OCI-LY1 (cell line): Measurements from ENCODE around the gene NR3C1.

Source experiments
- H2AFZ ChIP-seq: fragments of 200-600 bp; sonication (generic), shearing (Covaris generic); 2 replicates; pipeline ENCODE4 v1.6.0; 2014; ENCODE audit warnings: antibody characterized with exemption, mild to moderate bottlenecking, low read length
- H3F3A ChIP-seq: fragments of 200-600 bp; sonication (generic), shearing (Covaris generic); 2 replicates; pipeline ENCODE4 v1.6.0; 2014; ENCODE audit warnings: mild to moderate bottlenecking, antibody characterized with exemption, low read length, moderate library complexity; ENCODE audit not compliant: insufficient read depth
- H3K27ac ChIP-seq: fragments of 200-600 bp; sonication (generic); 2 replicates; pipeline ENCODE4 v1.5.1; 2014; ENCODE audit warnings: low read length, mixed run types, mild to moderate bottlenecking, low read depth; ENCODE audit not compliant: poor library complexity, severe bottlenecking
- H3K27me3 ChIP-seq: fragments of 200-600 bp; sonication (generic); 2 replicates; pipeline ENCODE4 v1.6.0; 2014; ENCODE audit warnings: antibody characterized with exemption, mild to moderate bottlenecking, low read length, moderate library complexity; ENCODE audit not compliant: insufficient read depth
- H3K36me3 ChIP-seq: fragments of 200-600 bp; sonication (generic); 2 replicates; pipeline ENCODE4 v1.6.1; 2014; ENCODE audit warnings: mild to moderate bottlenecking, antibody characterized with exemption, low read length, moderate library complexity, mixed read lengths; ENCODE audit not compliant: insufficient read depth
- H3K4me1 ChIP-seq: fragments of 200-600 bp; sonication (generic); 2 replicates; pipeline ENCODE4 v1.5.1; 2014; ENCODE audit warnings: mild to moderate bottlenecking, low read length, moderate library complexity; ENCODE audit not compliant: insufficient read depth, severe bottlenecking
- H3K4me2 ChIP-seq: fragments of 200-600 bp; sonication (generic), shearing (Covaris generic); 2 replicates; pipeline ENCODE4 v1.6.1; 2014; ENCODE audit warnings: low read length
- H3K4me3 ChIP-seq: fragments of 200-600 bp; sonication (generic); 2 replicates; pipeline ENCODE4 v1.5.1; 2014; ENCODE audit warnings: low read length, low read depth, mild to moderate bottlenecking, mixed read lengths; ENCODE audit not compliant: poor library complexity, severe bottlenecking
- H3K79me2 ChIP-seq: fragments of 200-600 bp; shearing (Covaris generic); 2 replicates; pipeline ENCODE4 v1.6.1; 2016; ENCODE audit warnings: mixed run types, low read length, mixed read lengths; ENCODE audit not compliant: insufficient read depth
- H3K9ac ChIP-seq: fragments of 200-600 bp; sonication (generic), shearing (Covaris generic); 2 replicates; pipeline ENCODE4 v1.6.1; 2014; ENCODE audit warnings: mild to moderate bottlenecking, low read length, mixed read lengths
- H3K9me2 ChIP-seq: fragments of 200-600 bp; sonication (generic), shearing (Covaris generic); 2 replicates; pipeline ENCODE4 v1.6.1; 2014; ENCODE audit warnings: low read depth, mild to moderate bottlenecking, low read length, mixed read lengths
- H3K9me3 ChIP-seq: fragments of 200-600 bp; shearing (Covaris generic); 2 replicates; pipeline ENCODE4 v1.6.1; 2014; ENCODE audit warnings: low read length, mixed read lengths
- H4K20me1 ChIP-seq: fragments of 200-600 bp; sonication (generic), shearing (Covaris generic); 2 replicates; pipeline ENCODE4 v1.6.0; 2016; ENCODE audit warnings: mild to moderate bottlenecking, low read length; ENCODE audit not compliant: insufficient read depth
- EZH2 ChIP-seq: fragments of 200-600 bp; sonication (generic), shearing (Covaris generic); IDR thresholded peaks from 2 replicates; pipeline ENCODE4 v1.8.0; 2017; ENCODE audit warnings: borderline replicate concordance, mixed run types, mild to moderate bottlenecking, antibody characterized with exemption, low read length, moderate library complexity, mixed read lengths
- TF ChIP-seq, protein P1 (sequence below): fragments of 200-600 bp; sonication (generic), shearing (Covaris generic); IDR thresholded peaks from 2 replicates; pipeline ENCODE4 v1.5.1; 2017; ENCODE audit warnings: mild to moderate bottlenecking, antibody characterized with exemption, low read length, moderate library complexity, mixed read lengths

The NR3C1 gene

DNA sequence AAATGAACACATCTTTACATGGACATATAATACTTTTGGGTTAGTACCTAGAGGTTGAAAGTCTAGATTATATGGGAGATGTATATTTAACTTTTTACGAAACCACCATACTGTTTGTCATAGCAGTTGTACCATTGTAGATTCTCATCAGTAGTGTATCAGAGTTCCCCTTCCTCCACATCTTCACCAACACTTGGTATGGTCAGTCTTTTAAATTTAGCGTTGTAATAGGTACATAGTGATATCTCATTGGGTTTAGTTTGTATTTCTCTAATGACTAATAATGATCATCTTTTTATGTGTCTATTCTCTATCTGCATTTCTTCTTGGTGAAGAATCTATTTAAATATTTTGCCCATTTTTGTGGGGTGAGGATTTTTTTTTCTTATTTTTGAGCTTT, 137.5 kb downstream of the NR3C1 start:
- Histone ChIP-seq H3K9me3 (peaks cover 23% of the 10 kb centered on the region), H3K9me2 (no peaks in the 10 kb centered on the region), H3K4me3 (no peak overlapping the region), H3K4me1 (no peaks in the 10 kb centered on the region), H3K4me2 (no peak overlapping the region), H3K36me3 (no peaks in the 10 kb centered on the region), H3F3A (no peaks in the 10 kb centered on the region), H3K27ac (no peak overlapping the region), H2AFZ (no peak overlapping the region), H3K9ac (no peak overlapping the region), H4K20me1 (no peaks in the 10 kb centered on the region), H3K27me3 (no peaks in the 10 kb centered on the region), H3K79me2 (no peaks in the 10 kb centered on the region)
- TF ChIP-seq, protein P1, sequence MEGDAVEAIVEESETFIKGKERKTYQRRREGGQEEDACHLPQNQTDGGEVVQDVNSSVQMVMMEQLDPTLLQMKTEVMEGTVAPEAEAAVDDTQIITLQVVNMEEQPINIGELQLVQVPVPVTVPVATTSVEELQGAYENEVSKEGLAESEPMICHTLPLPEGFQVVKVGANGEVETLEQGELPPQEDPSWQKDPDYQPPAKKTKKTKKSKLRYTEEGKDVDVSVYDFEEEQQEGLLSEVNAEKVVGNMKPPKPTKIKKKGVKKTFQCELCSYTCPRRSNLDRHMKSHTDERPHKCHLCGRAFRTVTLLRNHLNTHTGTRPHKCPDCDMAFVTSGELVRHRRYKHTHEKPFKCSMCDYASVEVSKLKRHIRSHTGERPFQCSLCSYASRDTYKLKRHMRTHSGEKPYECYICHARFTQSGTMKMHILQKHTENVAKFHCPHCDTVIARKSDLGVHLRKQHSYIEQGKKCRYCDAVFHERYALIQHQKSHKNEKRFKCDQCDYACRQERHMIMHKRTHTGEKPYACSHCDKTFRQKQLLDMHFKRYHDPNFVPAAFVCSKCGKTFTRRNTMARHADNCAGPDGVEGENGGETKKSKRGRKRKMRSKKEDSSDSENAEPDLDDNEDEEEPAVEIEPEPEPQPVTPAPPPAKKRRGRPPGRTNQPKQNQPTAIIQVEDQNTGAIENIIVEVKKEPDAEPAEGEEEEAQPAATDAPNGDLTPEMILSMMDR, result no peak
- TF ChIP-seq EZH2, result no peak

DNA sequence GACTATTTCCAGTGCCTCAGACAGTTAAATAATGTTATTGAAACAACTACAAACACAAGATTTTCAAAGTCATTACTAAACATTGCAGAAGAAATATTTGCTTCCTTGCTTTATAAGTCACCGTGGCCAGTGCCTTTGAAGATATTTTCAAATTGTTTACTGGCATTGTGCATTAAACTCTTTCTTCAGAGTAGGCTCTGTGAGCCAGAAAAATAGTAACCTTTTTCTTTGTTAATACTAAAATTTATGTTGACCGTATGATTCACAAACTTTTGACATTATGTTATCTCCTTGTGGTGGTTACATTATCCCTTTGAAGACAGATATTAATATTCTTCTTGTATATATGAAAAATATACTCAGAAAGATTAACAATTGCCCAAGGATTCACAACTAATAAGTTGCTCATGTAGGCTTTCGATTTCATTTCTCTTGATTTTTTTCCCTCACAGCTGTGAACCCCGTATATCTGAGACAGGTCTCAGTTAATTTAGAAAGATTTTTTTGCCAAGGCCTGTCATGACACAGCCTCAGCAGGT, 140.1 kb downstream of the NR3C1 start:
- H3K79me2 ChIP-seq, result no peaks in the 10 kb centered on the region
- H4K20me1 ChIP-seq, result no peaks in the 10 kb centered on the region
- no peaks in the 10 kb centered on the region for H3K9me2 ChIP-seq
- no peak overlapping the region for H2AFZ ChIP-seq
- no peaks in the 10 kb centered on the region for H3F3A ChIP-seq
- no peaks in the 10 kb centered on the region for H3K36me3 ChIP-seq
- no peak overlapping the region for H3K9ac ChIP-seq
- peaks cover 21% of the 10 kb centered on the region for H3K9me3 ChIP-seq
- H3K4me2 ChIP-seq, result no peak overlapping the region
- no peaks in the 10 kb centered on the region for H3K4me1 ChIP-seq
- H3K4me3 ChIP-seq, result no peak overlapping the region
- H3K27me3 ChIP-seq, result no peaks in the 10 kb centered on the region
- H3K27ac ChIP-seq, result no peak overlapping the region
- TF ChIP-seq, protein P1, result no peak
- no peak for TF ChIP-seq EZH2

DNA sequence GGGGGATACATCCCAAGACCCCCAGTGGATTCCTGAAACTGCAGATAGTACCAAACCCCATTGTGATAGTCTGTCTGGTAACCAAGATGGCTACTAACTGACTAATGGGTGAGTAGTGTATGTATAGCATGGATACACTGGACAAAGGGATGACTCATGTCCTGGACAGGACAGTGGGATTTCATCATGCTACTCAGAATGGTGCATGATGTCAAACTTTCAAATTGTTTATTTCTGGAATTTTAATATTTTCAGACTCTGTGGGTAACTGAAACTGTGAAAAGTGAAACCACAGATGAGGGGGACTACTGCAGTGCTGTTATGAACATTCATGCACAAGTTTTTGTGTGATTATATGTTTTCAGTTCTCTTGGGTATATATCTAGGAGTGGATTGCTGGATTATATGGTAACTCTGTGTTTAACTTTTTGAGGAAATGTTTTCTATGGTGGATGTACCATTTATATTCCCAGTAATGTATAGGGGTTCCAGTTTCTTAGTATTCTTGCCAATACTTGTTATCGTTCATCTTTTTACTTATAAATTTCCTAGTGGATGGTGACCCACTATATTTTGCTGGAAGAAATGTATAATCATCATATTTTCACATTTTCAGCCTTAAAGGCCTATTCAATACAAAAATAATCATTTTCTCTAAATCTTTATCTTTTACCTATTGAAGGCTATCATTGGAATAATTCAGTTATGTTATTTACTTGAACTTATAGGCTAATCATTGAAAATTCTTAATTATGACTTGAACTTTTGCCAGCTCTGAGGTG, 140.9 kb downstream of the NR3C1 start:
- TF ChIP-seq, protein P1, result no peak
- no peak for TF ChIP-seq EZH2
- H4K20me1 ChIP-seq, result no peaks in the 10 kb centered on the region
- no peaks in the 10 kb centered on the region for H3K36me3 ChIP-seq
- no peaks in the 10 kb centered on the region for H3F3A ChIP-seq
- H3K9me3 ChIP-seq, result peaks cover 13% of the 10 kb centered on the region
- no peaks in the 10 kb centered on the region for H3K4me1 ChIP-seq
- no peak overlapping the region for H3K4me3 ChIP-seq
- H3K4me2 ChIP-seq, result no peak overlapping the region
- H3K27me3 ChIP-seq, result no peaks in the 10 kb centered on the region
- no peak overlapping the region for H3K27ac ChIP-seq
- H2AFZ ChIP-seq, result no peak overlapping the region
- no peaks in the 10 kb centered on the region for H3K9me2 ChIP-seq
- no peak overlapping the region for H3K9ac ChIP-seq
- H3K79me2 ChIP-seq, result no peaks in the 10 kb centered on the region
